Raji (cell line): Measurements from ENCODE around the gene SLC10A6.

Source experiments
- POLR2A ChIP-seq: IDR thresholded peaks from 2 replicates; pipeline ENCODE4 v1.6.1; 2011; ENCODE audit warnings: low read depth, low read length, control low read depth; ENCODE audit not compliant: insufficient read depth

Gene SLC10A6

DNA sequence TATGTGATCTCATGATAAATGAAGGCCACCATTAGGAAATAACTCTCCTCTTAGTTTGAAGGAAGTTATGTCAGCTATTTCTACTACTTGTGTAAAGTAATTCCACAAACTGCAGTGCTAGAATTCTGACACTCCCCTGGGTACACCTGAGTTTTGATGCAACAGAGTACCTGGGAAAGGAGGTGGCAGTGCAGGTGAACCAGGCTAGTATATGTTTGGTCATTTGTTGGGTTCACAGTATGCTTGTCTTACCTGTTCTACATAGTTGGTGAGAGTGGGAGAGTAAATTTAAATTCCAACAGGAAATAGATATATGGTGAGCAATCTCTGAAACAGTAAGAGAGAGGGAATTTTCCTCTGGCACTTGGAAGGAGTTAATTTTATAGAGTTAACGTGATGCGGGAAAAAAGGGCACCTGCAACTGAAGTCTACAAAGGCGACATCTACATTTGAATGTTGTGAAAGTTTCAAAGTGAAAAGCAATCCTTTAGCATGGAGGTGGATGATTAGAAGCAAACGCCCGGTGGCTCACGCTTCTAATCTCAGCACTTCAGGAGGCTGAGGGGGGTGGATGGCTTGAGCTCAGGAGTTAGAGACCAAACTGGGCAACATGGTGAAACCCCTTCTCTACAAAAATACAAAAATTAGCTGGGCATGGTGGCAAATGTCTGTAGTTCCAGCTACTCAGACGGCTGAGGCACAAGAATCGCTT lies 8.3 kb upstream of the SLC10A6 start:
- no peak for TF ChIP-seq POLR2A

DNA sequence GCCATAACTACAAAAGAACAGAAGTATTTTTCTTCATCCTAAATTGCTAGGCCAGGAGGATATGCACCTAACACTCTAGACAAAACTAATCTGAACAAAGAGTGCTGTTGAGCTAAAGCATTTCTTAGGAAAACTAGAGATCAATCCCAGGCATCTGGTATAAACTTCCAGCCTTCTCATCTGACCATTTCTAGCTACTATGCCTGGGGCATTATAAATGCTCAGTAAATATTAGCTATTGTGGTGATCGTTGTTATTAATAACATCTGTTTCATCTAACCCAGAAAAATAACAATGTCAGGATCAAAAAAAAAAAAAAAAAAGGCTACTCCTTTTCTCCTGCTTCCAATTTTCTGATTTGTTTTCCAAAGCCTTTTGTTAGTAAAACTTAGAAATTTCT lies 7.7 kb upstream of the SLC10A6 start:
- TF ChIP-seq POLR2A, result no peak

DNA sequence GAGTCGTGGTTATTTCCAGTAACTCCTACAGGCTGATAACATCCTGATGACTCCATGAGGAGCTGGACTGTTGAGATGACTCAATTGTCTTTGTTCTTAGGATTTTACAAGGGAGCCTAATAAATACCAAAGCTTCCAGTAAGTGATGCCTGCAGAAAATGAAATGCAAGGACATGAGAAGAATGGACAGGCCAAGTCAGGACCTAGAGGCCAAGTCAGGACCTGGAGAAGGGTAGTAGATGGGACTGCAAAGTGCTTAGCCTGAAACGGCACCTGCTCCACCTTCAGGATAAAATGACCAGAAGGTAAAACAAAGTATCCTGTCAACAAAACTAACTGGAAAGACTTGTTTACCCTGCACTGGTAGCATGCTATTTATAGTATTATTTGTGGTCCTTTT lies 6.4 kb upstream of the SLC10A6 start:
- TF ChIP-seq POLR2A, result no peak

DNA sequence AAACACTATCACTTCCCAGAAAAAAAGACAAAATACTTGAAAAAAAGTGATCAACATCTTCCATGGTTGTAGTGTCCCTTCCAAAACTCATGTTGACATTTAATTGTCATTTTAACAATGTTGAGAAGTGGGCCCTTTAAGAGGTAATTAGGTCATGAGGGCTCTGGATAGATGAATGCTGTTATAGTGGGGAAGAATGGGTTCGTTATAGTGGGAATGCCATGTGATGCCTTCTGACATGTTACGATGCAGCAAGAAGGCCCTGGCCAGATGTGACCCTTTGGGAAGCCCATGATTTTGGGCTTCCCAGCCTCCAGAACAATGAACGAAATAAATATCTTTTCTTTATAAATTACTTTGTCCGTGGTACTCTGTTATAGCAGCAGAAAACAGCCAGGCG lies 4.0 kb upstream of the SLC10A6 start:
- TF ChIP-seq POLR2A, result no peak

DNA sequence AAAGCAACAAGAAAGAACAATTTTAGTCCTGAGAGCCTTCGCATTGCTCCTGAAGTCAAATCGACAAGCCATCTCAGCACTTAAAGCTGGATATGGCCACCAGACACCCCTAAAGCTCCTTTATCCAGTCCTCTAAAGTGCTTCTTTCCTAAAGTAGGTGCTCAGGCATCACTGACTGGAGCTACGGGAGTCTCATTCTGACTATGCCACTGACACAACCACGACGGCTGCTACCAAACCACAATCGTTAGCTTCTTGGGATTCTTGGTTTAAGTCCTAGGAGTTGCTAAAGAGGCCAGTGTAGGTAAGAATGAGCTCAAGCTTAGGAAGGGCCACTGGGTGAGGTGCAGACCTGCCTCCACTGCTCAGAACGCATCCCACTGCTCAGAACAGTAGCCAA lies 1.0 kb downstream of the SLC10A6 start:
- TF ChIP-seq POLR2A, result no peak

DNA sequence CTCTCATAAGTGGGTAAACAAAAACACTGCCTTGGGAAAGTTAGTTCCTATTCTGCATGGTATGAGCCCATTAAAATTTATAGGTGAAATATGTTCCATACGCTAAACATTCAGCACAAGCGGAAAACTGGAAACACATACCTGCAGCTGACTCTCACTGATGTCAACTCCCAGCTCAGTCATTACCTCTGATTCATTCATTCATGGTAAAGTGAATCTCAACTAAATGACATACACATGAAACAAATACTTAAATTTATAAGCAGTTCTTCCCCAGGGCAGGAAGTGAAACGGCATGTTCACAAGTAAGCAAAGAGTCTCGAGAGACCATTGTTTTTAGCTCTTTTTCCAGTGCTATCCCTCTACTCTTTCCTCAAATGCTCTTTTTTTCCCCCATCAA lies 1.6 kb downstream of the SLC10A6 start:
- TF ChIP-seq POLR2A, result no peak

DNA sequence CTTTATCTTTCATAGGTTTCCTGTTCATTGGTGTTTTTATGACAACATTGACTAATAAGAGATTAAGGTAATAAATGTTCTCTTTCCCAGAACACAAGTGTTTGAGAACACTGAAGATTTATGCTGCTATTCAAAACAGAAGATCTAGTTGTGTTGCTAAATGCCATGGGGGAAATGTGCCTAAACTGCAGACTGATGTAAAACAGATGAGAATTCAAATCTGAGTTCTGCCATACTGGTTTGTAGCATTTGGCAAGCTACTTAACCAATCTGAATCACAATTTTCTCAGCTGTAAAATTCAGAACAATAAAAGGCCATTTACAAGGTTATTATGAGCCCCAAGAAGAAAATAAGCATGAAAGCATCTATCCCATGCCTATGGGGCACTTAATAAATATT lies 2.3 kb downstream of the SLC10A6 start:
- TF ChIP-seq POLR2A, result no peak

DNA sequence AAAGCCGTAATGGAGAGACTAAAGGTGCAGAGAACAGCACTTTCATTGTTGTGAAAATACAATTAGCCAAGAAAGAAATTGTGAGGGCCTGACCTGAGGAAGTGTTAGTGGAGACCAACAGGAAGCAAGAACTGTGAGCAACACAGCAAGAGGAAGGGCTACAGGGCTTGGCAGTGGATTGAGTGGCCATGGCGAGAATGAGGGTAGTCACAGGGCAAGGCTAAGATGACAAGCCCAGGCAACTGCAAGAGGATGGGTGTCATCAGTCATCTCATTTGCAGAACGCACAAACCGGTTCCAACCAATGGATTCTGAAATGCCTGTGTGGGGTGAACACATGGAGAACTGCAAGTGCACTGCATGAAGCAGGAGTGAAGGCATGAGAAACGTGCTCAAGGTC lies 3.6 kb downstream of the SLC10A6 start:
- TF ChIP-seq POLR2A, result no peak

DNA sequence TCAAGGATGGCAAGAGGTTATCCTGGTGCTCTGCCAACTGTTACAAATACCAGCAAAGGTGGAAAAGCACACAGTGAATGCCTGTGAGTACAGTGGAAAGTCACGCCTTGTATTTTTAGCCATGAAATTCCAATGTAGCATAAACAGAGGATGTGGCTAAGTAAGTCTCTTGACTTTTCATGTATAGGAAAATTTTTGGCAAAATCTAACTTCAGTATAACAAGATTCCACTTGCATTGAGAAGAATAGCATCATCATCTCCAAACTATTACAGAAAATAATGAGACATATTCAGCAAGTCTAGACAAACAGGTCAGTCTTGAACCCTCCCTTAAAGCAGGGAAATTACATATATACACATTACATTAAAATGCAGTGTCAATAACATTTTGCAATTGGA lies 7.9 kb downstream of the SLC10A6 start:
- TF ChIP-seq POLR2A, result no peak

DNA sequence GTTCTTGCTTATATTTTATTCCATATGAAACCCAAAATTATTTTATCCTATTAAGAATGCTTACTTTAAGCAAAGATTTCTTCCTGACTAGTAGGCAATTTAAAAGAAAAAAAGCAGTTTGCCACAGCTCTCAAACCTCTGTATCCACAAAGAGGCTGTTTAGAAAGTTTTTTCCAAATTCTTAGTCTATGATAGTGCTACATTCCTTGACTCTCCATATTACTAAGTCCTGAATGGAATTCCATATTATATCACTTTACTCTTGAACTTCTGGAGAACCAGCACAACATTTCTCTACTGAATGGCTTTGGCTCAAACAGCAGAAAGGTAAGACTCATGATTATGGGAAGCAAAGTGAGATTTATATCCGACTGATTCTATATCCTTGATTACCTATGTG lies 8.3 kb downstream of the SLC10A6 start:
- TF ChIP-seq POLR2A, result no peak

DNA sequence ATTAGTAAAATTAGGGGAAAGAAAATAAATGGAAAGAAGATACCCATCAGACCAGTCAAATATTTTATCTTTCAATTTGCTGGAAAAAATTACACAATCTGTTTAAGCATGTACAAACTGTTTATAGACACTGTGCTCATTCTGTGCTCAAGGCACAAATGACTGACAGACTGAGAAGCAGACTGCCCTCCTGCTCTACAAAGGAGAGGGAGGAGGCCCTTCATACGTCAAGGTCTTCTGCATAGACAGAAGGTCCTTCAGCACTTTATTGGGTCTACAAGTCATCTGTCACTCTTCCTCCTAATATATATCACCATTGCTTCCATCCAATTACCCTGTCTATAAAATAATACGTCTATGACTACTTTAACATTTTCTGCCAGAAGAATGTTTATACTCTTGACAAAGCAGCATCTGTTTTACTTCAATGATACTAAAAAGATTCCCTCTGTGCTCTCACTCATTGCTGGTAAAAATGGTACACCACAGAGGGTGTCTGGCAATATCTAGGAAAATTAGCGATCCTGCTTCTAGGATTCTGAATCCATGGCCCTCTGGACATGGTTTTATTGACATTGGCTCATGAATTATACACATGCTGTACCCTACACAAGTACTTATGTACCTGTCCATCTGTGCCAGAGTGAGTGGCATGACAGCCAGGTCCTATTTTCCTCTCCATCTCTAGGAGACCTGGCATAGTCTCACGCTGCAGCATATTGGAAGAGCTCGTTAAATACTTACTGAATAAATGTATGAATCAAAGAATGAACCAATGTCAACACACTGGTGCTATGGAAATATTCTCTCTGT lies 11.3 kb downstream of the SLC10A6 start:
- no peak for TF ChIP-seq POLR2A

DNA sequence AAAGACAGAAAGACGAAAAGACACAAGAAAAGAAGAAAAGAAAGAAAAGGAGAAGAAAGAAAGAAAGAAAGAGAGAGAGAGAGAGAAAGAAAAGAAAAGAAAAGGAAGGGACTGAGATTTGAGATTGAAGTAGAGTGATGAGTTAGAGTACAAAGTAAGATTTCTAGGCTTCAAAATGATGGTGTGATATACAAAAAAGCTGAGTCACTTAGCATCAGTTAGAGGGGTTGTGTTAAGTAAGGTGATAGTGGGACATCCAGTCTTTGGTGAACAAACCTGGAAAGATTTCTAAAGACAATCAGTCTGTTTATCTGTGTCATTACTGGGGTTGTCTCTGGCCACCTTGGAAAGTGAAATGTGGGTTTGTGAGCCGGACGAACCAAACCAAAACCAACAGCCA lies 13.5 kb downstream of the SLC10A6 start:
- TF ChIP-seq POLR2A, result no peak

DNA sequence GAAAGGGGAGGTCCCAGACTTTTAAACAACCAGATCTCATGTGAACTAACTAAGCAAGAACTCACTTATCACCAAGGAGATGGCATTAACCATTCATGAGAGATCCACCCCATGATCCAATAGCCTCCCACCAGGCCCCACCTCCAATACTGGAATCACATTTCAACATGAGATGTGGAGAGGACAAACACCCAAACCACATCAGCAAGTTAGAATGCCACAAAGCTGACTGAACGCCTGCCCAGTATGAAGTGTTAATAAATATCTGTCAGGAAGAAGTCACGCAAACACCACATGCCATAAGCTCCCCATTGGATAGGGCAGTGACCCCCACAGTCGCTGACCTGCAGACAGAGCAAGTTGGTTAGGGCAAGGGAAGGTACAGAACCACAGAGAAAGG lies 14.3 kb downstream of the SLC10A6 start:
- TF ChIP-seq POLR2A, result no peak

DNA sequence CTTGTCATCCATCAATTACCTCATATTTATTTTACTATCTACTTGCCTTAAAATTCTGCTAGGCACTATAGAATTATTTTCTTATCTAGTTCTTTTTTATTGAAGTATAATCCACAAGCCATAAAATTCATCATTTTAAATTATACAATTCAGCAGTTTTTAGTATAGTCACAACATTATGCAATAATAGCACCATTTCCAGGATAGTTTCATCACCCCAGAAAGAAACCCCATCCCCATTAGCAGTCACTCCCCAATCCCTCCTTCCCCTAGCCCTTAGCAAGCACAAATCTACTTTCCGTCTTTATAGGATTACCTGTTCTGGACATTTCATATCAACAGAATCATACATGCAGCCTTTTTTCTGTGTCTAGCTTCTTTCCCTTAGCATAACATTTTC lies 15.6 kb downstream of the SLC10A6 start:
- TF ChIP-seq POLR2A, result no peak

DNA sequence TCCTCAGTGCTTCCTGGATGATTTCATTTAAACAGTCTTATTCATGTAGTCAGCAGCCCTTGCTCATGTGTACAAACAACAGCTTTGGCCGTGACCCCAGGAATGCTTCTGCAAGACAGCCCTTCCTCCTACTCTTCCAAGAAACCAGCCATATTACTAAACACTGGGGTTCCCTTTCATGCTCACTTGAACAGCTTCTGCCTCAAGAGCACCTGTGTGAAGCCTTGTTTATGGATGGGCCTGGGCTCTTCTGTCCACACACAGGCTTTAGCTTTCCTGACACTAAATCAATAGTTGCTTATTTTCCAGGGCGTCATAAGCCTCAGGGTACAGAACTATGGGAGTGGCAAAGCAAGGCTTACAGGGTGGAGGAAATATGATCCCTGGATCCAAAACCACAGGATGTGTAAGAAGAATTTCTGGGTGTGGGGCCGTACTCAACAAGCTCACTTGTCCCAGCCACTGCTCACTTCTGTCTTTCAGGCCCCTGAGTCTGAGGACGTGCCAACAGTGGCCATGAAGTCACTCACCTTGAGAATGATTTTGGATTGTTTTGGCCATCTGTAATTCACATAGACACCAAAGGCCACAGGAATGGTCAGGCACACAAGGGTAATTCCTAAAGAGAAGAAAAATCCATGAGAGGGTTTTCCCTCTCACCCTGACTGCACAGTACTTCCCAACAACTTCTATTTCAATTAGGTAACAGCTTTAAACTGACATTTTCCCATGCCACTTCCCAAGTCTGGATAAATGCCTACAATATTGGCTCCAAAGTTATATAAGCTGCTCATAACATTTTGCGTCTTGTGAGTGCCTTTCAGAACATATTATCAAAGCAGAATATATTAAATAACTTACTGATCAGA lies 17.7 kb downstream of the SLC10A6 start:
- TF ChIP-seq POLR2A, result no peak

DNA sequence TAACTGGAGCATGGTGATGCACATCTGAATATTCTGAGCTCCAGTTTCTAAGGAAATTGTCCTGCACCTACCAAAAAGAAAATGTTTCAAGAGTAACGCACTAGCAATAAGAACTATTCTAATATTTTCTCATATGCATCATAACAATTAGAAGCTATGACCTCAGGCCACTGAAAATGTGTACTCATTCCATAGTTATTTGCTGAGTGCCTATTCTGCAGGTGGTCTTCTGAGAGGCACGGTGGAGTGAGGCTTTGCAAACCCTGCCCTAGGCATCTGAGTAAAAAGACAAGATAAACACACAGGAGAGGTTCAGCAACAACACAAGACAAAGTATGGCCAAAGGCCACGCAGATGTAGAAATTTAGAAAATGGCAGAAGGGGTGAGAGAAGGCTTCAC lies 23.7 kb downstream of the SLC10A6 start:
- TF ChIP-seq POLR2A, result no peak
